Activated CD4-positive, alpha-beta T cell treated with anti-CD3 and anti-CD28 coated beads for 4 hours (primary cell): Measurements from ENCODE around the gene JARID2.
"Not testable (repeated sequence)": the region's sequence is repeated elsewhere in the genome, so short reads cannot be mapped to it uniquely, and the experiment has no call there.

Source experiments
- DNase-seq, 2 donors: peaks; one replicate each; pipeline ENCODE4 v3.0.0-alpha.2; 2020

JARID2 gene

DNA sequence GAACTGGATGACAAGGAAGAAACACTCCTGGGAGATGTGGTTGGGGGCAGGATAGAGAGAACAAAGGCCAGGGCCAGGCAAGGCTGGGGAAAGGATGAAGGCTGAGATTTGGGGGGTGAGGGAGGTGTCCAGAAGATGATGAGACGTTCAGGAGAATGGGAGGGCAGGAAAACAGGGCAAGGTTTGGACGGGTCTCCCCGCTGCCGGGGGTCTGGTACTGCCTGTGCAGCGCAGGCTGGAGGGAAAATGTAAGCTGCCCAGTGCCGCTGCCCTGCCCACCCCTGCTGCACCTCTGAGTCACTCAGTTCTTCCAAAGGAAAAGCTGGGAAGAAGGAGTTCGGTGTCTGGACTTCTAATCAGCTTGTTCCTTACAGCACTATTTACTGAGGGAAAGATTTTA, 286.1 kb downstream of the JARID2 start:
- no peak for DNase-seq

DNA sequence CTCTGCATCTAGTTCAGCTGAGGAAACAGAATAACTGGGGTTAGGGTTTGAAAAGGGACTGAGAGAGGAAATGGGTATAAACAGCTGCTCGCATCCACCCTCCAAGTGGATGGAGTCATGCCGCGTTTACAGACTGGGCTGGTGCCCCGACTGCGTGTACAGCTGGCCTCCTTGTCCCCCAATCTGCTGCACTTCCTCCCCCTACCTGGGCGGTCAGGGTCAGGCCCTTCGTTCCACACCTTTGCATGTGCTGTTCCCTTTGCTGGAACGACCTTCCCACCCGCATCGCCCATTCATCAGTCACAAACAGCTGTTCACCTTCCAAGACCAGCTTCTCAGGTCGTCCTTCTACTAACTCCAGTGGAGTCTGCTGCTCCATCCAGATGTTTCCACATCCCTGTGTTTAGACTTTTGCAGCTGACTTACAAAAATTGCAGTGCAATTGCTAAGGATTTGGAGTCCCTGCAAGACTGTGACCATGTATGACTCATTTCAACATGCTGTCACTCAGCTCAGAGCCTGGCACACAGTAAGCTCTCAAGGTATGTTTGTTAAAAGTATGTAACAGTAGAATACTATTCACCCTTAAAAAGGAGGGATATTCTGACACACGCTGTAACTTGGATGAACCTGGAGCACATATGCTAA, 287.6 kb downstream of the JARID2 start:
- no peak for DNase-seq

DNA sequence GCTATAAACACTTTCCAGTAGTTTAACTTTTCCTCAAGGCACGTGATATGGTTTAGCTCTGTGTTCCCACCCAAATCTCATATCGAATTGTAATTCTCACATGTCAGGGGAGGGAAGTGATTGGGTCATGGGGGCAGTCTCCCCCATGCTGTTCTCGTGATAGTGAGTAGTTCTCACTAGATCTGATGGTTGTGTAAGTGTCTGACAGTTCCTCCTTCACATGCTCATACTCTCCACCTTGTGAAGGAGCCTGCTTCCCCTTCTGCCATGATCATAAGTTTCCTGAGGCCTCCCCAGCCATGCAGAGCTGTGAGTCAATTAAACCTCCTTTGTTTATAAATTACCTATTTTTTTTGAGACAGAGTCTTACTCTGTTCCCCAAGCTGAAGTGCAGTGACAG, 289.1 kb downstream of the JARID2 start:
- DNase-seq, result no peak

GRCh38 chr6:15535495-15536197, 289.8 kb downstream of the JARID2 start:
- no peak for DNase-seq

GRCh38 chr6:15536198-15536955, 290.5 kb downstream of the JARID2 start:
- DNase-seq, result no peak

GRCh38 chr6:15538106-15538505, 292.2 kb downstream of the JARID2 start:
- no peak for DNase-seq

GRCh38 chr6:15538766-15539495, 293.1 kb downstream of the JARID2 start:
- no peak for DNase-seq

DNA sequence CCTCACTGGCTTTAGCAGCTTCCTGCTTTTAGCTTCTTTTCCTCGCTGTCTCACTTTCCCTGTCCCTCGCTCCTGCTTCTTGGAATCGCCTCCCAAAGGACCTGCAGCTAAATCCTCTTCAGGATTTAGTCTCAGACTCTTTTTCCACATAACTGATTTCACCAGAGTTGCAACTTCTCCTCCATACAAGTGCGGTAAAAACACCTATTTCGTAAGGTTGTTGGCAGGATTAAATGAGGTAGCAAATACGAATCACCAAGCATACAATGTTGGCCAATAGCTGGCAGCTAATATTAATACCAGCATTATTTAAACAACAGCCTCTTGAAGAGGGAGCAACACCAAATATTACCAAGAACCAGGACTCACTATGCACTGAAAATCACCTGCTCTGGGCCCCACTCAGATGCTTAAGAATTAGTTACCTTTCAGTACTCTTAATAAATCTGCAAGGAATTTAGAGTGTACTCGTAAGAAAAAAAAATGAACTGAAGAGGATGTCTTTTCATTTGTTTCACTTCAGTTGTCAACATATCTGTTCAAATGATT, 293.9 kb downstream of the JARID2 start:
- no peak for DNase-seq

DNA sequence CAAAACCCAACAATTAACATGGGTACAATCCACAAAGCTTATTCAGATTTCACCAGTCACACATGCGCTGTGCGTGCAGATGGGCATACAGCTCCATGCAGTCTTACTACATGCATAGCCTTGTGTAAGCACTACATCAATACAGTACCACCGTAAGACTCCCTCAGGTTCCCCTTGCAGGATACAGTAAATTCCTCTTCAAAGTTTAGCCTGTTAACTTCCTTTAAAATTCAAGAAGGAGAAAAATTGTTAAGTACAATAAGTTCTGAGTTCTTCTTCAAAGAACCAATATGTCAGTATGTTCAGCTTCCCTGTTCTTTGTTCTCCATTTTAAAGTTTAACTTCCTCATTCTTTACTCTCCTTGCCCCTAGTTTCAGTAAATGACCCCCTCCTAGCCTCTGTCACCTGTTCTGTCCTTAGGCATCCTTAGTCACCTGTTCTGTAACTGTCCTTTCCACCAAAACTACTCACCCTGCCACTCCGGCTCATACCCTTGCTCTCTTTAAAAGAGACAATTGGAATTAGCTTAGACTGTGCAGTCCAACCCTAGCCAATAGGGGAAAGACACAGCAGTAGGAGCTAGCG, 297.6 kb downstream of the JARID2 start:
- DNase-seq, result not testable (repeated sequence)

DNA sequence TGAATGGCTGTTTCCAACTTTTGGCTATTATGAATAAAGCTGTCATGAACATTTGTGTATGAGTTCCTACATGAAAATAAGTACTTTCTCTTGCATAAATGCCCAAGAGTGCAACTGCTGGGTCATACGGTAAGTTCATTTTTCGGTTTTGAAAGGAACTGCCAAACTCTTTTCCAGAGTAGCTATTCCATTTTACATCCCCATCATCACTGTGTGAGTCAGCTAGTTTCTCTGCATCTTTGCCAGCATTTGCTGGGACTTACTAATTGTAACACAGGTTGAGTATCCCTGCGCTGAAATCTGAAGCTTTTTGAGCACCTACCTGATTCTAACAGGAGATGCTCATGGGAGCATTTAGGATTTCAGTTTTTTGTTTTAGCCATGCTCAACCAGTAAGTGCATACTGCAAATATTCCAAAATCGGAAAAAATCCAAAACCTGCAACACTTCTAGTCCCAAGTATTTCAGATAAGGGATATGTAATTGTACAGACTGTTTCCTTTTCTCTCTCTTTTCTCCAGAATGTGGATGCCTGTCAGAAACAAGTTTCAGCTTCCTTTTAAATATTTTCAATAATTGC, 298.5 kb downstream of the JARID2 start:
- DNase-seq, result no peak

GRCh38 chr6:15546591-15546990, 300.7 kb downstream of the JARID2 start:
- no peak for DNase-seq

DNA sequence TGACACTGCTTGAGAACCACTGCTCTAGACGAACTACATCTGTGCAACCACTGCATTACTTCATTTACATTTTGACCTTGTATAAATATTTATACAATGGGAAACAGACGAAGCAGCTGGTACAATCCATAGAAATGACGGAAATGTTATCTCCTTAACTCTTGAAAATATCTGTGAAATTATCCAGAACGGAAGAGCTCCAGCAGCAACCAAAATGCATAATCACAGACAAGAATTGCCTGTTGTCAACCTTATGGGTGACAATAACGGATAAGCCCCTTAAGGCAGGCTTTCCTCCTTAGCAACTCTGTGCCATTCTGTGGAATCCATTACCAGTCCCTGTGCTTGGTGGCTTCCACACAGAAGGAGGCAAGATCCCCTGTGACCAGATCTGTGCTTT, 301.5 kb downstream of the JARID2 start:
- DNase-seq, result no peak

DNA sequence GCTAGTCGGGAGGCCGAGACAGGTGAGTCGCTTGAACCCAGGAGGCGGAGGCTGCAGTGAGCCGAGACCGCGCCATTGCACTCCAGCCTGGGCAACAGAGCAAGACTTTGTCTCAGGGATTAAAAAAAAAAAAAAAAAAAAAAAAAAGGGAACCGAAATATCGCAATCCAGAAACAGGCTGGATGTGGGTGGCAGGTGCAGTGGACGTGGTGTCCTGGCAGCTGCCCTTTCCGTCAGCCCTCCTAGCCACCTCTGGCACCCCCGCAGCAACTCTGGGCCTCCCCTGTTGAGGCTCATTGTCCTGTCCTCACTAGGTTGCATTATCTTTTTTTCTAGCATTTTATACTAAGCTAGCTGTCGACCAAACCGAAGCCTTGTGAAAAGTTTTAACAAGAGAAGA, 303.5 kb downstream of the JARID2 start:
- no peak for DNase-seq

DNA sequence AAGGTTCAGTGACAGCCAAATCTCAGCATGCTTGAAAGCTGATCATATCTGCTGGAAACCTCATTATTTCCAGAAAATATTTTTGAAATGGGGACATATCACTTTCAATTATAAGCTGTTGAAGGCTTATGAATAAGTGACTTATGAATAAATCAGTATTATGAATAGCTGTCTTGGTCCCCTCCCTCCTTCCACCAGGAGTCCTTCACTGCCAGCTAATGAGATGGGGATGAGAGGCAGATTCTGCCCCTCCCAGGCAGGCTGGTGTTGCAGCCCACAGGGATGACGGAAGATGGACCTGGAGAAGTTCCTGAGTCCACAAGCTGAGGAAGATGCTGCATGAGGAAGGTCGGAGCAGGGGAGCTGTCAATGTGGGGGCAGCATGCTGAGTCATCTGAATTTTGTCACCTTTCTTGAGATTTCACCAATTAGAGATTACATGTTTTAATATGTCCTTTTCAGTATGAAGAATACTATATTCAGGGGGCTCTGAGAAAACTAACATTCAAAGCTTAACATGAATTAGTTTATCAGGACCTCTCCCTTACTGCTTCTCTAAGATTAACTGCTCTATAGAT, 304.8 kb downstream of the JARID2 start:
- DNase-seq, result no peak

DNA sequence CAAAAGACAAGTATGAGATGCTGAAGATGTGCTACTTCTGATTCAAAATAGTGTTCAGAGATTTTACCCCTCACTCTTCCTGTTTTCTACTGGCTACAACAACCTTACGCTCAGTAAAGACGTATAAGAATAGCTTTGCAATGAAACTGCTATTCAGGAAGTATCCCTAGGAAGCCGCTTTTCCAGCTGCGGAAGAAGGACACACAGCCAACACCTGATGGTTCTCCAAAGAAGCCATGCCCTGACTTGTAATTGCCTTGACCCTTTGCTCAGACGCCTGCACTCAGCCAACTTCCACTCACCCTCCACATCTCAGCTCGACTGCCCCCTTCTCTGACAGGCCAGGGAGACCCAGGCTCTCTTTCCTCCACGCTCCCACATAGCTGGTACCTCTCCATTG, 305.4 kb downstream of the JARID2 start:
- DNase-seq, result no peak

- no peak for DNase-seq
Measured at GRCh38 chr6:15551798-15552197, 305.9 kb downstream of the JARID2 start.

GRCh38 chr6:15553031-15553430, 307.2 kb downstream of the JARID2 start:
- DNase-seq, result no peak

DNA sequence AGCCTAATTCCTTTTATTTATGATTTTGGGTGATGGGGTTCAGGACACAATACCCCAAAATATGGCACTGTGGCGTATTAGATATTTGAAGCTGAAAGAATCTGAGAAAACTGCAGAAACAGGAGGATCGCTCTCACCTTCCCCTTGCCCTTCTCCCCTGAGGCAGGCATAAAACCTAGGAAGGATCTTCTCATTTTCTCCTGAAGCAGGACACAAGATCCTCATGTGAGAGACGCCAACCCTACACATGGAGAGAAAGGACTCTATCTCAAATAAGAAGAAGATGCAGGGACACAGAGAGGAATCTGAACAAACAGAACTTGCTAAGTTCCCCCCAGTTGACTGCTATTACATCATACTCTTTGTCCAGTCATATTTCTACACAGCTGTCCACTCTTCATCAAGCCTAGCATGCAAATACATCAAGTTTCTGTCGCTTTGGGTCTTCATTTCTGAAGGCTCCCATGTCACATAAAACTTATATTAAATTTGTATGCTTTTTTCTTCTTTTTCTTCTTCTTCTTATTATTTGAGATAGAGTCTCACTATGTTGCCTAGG, 307.9 kb downstream of the JARID2 start:
- DNase-seq, result no peak

GRCh38 chr6:15554728-15555100, 308.8 kb downstream of the JARID2 start:
- no peak for DNase-seq

- DNase-seq, result no peak
Measured at GRCh38 chr6:15555101-15556038, 309.5 kb downstream of the JARID2 start.
